GM23338 (cell line): Measurements from ENCODE around the gene CHST15.

ENCODE experiments used
- CREB1 ChIP-seq: fragments of 250-450 bp; sonication (Bioruptor Pico); IDR thresholded peaks from 2 replicates; pipeline ENCODE4 v1.5.0; 2020; ENCODE audit warnings: low read depth, mild to moderate bottlenecking, moderate library complexity
- EZH2 ChIP-seq: fragments of 200-600 bp; sonication (generic); IDR thresholded peaks from one replicate; pipeline ENCODE4 v1.8.0; 2017; ENCODE audit warnings: antibody characterized with exemption, mild to moderate bottlenecking, low read depth; ENCODE audit not compliant: unreplicated experiment
- EZH2phosphoT487 ChIP-seq: fragments of 200-600 bp; sonication (generic); IDR thresholded peaks from one replicate; pipeline ENCODE4 v1.8.1; 2018; ENCODE audit warnings: antibody characterized with exemption; ENCODE audit not compliant: unreplicated experiment
- JUNB ChIP-seq: IDR thresholded peaks from one replicate; pipeline ENCODE4 v1.6.1; 2016; ENCODE audit warnings: antibody characterized with exemption; ENCODE audit not compliant: unreplicated experiment
- POLR2AphosphoS5 ChIP-seq: IDR thresholded peaks from 2 replicates; pipeline ENCODE4 v1.6.1; 2016; ENCODE audit warnings: antibody characterized with exemption, low read depth
- STAT1 ChIP-seq: IDR thresholded peaks from one replicate; pipeline ENCODE4 v1.6.1; 2016; ENCODE audit warnings: antibody characterized with exemption; ENCODE audit not compliant: unreplicated experiment
- TF ChIP-seq, protein P1 (sequence below): IDR thresholded peaks from one replicate; pipeline ENCODE4 v1.6.1; 2018; ENCODE audit warnings: antibody characterized with exemption; ENCODE audit not compliant: unreplicated experiment
- TF ChIP-seq, protein P2 (sequence below), 2 experiments: fragments of 200-600 bp in 1 of 2; sonication (generic) in 1 of 2; conservative IDR thresholded peaks; 2 replicates each; pipeline versions ENCODE4 v1.5.1 to v1.6.1; 2016 to 2017; ENCODE audit warnings: antibody characterized with exemption in 2 of 2, low read depth in 2 of 2, mild to moderate bottlenecking in 2 of 2, moderate library complexity in 1 of 2
- TF ChIP-seq, protein P3 (sequence below): IDR thresholded peaks from 2 replicates; pipeline ENCODE4 v1.6.1; 2016; ENCODE audit warnings: antibody characterized with exemption

DNA sequence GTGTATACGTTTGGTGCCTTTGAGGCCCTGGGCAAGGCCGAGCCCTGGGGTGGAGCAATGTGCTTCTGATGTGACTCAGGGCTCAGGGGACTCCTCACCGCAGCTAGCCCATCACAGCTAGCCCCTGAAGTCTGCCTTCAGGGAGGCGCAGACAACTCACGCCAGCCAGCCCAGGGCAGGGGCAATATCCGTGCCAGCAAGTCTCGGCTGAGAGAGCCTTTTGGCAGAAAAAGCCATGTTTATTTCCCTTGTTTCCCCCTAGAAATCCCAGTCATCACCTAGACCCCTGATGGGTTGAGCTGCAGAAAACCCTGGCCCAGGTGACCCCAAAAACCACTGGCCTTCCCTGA, 90.4 kb downstream of the CHST15 start:
- TF ChIP-seq, protein P1, sequence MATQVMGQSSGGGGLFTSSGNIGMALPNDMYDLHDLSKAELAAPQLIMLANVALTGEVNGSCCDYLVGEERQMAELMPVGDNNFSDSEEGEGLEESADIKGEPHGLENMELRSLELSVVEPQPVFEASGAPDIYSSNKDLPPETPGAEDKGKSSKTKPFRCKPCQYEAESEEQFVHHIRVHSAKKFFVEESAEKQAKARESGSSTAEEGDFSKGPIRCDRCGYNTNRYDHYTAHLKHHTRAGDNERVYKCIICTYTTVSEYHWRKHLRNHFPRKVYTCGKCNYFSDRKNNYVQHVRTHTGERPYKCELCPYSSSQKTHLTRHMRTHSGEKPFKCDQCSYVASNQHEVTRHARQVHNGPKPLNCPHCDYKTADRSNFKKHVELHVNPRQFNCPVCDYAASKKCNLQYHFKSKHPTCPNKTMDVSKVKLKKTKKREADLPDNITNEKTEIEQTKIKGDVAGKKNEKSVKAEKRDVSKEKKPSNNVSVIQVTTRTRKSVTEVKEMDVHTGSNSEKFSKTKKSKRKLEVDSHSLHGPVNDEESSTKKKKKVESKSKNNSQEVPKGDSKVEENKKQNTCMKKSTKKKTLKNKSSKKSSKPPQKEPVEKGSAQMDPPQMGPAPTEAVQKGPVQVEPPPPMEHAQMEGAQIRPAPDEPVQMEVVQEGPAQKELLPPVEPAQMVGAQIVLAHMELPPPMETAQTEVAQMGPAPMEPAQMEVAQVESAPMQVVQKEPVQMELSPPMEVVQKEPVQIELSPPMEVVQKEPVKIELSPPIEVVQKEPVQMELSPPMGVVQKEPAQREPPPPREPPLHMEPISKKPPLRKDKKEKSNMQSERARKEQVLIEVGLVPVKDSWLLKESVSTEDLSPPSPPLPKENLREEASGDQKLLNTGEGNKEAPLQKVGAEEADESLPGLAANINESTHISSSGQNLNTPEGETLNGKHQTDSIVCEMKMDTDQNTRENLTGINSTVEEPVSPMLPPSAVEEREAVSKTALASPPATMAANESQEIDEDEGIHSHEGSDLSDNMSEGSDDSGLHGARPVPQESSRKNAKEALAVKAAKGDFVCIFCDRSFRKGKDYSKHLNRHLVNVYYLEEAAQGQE: no peak
- TF ChIP-seq CREB1 (CRISPR knock-in tag): no peak
- no peak for TF ChIP-seq POLR2AphosphoS5
- TF ChIP-seq, protein P2, sequence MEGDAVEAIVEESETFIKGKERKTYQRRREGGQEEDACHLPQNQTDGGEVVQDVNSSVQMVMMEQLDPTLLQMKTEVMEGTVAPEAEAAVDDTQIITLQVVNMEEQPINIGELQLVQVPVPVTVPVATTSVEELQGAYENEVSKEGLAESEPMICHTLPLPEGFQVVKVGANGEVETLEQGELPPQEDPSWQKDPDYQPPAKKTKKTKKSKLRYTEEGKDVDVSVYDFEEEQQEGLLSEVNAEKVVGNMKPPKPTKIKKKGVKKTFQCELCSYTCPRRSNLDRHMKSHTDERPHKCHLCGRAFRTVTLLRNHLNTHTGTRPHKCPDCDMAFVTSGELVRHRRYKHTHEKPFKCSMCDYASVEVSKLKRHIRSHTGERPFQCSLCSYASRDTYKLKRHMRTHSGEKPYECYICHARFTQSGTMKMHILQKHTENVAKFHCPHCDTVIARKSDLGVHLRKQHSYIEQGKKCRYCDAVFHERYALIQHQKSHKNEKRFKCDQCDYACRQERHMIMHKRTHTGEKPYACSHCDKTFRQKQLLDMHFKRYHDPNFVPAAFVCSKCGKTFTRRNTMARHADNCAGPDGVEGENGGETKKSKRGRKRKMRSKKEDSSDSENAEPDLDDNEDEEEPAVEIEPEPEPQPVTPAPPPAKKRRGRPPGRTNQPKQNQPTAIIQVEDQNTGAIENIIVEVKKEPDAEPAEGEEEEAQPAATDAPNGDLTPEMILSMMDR (conservative IDR thresholded peaks at IDR 0.05; ENCODE audit: low read depth in 2 of 2): no peak
- no peak for TF ChIP-seq EZH2phosphoT487
- TF ChIP-seq EZH2: no peak
- TF ChIP-seq, protein P3, sequence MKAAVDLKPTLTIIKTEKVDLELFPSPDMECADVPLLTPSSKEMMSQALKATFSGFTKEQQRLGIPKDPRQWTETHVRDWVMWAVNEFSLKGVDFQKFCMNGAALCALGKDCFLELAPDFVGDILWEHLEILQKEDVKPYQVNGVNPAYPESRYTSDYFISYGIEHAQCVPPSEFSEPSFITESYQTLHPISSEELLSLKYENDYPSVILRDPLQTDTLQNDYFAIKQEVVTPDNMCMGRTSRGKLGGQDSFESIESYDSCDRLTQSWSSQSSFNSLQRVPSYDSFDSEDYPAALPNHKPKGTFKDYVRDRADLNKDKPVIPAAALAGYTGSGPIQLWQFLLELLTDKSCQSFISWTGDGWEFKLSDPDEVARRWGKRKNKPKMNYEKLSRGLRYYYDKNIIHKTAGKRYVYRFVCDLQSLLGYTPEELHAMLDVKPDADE: no peak
- no peak for TF ChIP-seq STAT1
- no peak for TF ChIP-seq JUNB
